ENCODE measurements around the gene TRAPPC14. TPM values are rescaled to one million over a fixed set of nuclear protein-coding genes. Genes with fewer than 3 reads are reported as not detected.
"Not testable (repeated sequence)": the region's sequence is repeated elsewhere in the genome, so short reads cannot be mapped to it uniquely, and the experiment has no call there.

Gene TRAPPC14
- total RNA-seq, 2 experiments from 2014 or later: 52.0 to 58.4 TPM

DNA sequence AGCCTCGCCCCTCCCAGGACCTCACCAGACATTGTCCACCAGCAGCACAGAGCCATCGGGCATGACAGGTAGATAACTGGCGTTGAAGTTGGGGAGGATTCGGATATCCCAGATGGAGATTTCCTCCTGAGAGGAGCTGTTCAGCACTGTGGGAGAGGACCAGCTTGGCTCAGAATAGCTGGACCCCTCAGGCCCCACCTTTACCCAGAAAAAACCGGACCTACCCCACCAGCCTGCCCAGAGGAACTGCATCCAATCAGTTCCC is 1.5 kb downstream of the TRAPPC14 start:
- Mint-ChIP-seq H3K4me3 (peak overlapping the region; percentile 83), H3K36me3 (peaks cover 20% of the 10 kb centered on the region), H3K27ac (peak overlapping the region; percentile 82), H3K27me3 (no peaks in the 10 kb centered on the region), H3K4me1 (peaks cover 40% of the 10 kb centered on the region), H3K9me3 (no peaks in the 10 kb centered on the region)
- DNase-seq (no peak), ATAC-seq (ENCODE audit: low read depth) (no peak)
- POLR2A ChIA-PET: interaction anchor here (1.0 to 4.4 kb wide), 7 partner anchors 8 to 272 kb away, joined by 3 to 48 read pairs (median 10); partner anchors contain the start of genes GAL3ST4, GPC2, LAMTOR4 and MEPCE

DNA sequence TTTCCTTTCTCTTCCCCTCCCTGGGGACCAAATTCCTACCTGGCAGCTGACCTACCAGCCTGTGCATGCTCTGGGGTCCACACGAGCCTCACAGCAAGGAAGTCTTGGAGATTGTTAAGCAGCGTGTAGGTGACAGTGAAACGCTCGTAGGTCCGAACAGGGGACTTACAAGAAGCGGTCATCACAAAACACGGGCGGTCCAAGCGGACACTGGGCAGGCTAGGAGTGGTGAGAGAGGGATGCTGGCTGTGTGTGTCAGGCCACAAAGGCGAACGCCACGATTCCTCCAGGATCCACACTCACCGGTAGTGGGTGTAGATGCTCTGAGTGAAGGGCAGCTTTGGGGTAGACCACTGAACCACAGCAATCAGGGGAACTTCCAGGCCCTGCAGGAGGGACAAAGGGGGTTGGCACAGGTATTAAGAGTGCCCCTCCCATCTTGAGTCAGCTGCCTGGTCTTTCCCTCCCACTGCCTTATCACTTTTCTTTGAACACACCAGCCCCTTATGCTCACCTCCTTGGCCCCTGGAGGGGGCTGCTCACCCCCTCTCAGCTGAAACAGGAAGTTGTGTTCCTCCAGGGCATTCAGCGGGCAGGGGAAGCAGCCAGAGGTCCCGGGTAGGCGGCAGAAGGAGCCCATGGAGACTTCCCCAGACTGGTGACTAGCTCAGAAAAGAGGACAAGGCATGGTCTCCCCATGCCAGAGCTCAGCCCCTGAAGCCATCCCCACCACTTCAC is 2.0 kb downstream of the TRAPPC14 start:
- Mint-ChIP-seq H3K27me3 (no peaks in the 10 kb centered on the region), H3K4me1 (peaks cover 42% of the 10 kb centered on the region), H3K36me3 (peaks cover 23% of the 10 kb centered on the region), H3K4me3 (peak overlapping the region; percentile 83), H3K27ac (peak overlapping the region; percentile 82), H3K9me3 (no peaks in the 10 kb centered on the region)
- ATAC-seq (ENCODE audit: low read depth): peak; percentile 26
- POLR2A ChIA-PET: interaction anchor here (1.0 to 4.4 kb wide), 7 partner anchors 7 to 272 kb away, joined by 3 to 48 read pairs (median 10); partner anchors contain the start of genes GAL3ST4, GPC2, LAMTOR4 and MEPCE
- no peak for DNase-seq

DNA sequence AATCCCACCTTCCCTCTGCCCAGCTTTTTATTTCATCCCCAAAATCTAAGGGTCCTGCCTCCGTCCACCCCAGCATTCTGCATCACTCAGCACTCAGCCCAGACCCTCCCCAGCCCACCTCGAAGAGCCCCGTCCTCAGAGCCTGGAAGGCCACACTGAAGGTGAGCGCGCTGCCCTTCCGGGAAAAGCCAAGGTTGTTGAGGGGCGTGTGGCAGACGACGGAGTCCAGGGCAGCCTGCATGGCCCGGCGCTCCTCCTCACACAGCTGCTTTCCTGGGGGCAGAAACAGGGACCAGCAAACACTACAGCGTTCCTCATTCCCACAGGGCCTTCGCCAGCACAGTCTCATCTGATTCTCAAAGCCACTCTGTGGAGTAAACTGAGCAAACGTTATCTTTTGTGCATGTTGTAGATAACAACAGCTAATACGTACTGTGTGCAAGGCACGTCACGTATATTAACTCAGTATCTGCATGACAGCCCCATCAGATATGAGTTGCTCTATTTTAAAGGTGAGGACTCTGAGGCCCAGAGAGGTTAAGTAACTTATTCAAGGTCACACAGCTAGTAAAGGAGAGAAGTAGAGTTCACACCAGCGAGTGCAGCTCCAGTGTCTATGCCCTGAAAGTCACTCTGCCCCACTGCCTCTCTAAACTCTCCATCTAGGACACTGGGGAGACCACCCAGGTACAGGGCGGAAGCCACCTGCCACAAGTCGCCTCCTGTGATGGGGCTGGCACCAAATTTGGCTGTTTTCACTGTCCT is 2.8 kb downstream of the TRAPPC14 start:
- Mint-ChIP-seq H3K9me3 (no peaks in the 10 kb centered on the region), H3K4me3 (no peak overlapping the region), H3K27me3 (no peaks in the 10 kb centered on the region), H3K36me3 (peaks cover 23% of the 10 kb centered on the region), H3K27ac (peak overlapping the region; percentile 30), H3K4me1 (peaks cover 44% of the 10 kb centered on the region)
- ATAC-seq (ENCODE audit: low read depth): no peak
- POLR2A ChIA-PET: interaction anchor here (1.0 to 3.8 kb wide), 4 partner anchors 10 to 24 kb away, joined by 3 to 22 read pairs (median 13); partner anchors contain the start of gene GAL3ST4
- DNase-seq: no peak

DNA sequence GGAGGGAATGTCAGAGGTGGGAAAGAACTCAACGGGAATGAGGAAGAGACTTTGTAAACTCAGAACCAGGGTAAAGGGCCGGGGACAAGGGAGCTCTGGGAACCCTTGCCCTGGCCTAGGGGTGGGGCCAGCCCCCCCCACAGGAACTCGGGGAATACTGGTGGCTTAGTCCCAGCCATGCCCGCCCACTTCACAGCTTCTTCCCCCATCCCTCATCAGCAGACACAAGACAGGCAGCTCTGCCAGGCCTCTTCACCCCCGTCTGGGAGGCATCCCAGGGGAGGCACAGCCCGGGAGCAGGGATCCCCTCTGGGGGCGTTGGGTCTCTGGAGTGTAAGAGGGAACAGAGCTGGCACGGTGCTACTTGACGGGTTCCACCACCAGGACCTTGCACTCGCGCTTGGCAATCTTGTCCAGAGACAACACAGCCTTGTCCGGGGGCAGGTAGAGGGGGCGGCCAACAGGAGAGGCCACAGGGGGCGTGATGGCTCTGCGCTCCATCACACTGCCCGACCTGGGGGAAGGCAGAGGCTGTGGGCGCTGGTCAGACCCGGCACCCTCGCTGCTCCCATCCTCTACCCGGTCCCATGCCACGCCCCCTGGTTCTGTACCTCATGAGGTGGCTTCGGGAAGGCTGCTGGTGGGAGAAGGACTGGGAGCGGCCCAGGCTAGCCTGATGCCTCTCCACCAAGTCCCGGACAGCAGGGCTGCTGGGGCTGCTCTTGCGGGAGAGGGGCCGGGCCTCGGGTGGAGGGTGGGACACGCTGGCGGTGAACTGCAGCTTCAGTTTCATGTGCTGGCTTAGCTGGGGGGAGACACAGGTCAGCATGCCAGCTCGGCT is 3.7 kb downstream of the TRAPPC14 start:
- Mint-ChIP-seq H3K27me3 (no peaks in the 10 kb centered on the region), H3K4me3 (no peak overlapping the region), H3K27ac (no peak overlapping the region), H3K36me3 (peaks cover 27% of the 10 kb centered on the region), H3K4me1 (peaks cover 52% of the 10 kb centered on the region), H3K9me3 (no peaks in the 10 kb centered on the region)
- POLR2A ChIA-PET: interaction anchor here (0.6 to 3.8 kb wide), 4 partner anchors 15 to 351 kb away, joined by 3 to 16 read pairs (median 5); no protein-coding TSS in a partner anchor
- ATAC-seq (ENCODE audit: low read depth) (no peak), DNase-seq (no peak)

DNA sequence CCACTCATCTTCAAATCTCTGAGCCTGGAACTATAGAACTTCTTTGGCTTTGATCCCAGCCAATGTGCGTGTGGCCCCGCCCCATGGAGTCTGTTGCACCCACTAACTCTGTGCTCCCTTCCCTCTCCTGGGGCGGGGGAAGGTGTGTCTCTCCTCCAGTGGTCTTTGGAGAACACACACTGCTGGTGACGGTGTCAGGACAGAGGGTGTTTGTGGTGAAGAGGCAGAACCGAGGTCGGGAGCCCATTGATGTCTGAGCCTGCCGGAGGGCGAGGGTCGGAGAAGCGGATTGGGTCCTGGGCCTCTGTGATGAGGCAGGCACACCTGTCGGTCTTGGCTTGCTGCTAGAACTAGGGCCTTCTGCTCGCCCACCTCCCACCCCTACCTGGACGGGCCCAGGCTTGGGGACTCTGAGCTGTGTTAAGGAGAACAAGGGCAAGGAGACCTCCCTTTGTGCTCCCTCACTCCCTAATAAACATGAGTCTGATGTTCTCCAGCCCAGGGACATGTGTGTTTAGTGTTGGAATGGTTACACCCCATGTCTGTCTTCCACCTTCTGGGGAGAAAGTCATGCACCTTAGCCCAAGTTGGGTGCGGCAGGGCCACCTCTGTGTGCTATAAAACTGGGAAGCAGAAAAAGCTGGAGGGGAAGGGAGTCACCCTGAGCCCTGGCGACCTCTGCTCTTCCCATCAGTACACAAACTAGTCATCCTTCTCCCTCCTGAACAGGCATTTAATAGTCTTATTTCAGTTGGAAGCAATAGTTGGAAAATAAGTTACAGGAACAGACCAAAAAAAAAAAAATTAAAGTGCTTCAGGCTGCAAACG is 4.6 kb downstream of the TRAPPC14 start:
- H3K9me3 Mint-ChIP-seq: no peaks in the 10 kb centered on the region
- no peaks in the 10 kb centered on the region for H3K27me3 Mint-ChIP-seq
- POLR2A ChIA-PET: interaction anchor here (0.7 to 3.8 kb wide), 4 partner anchors 11 to 26 kb away, joined by 3 to 16 read pairs (median 4); no protein-coding TSS in a partner anchor
- ATAC-seq (ENCODE audit: low read depth) (no peak), DNase-seq (no peak)
- H3K27ac Mint-ChIP-seq: peak overlapping the region; percentile 52
- no peak overlapping the region for H3K4me3 Mint-ChIP-seq
- peaks cover 46% of the 10 kb centered on the region for H3K4me1 Mint-ChIP-seq
- H3K36me3 Mint-ChIP-seq: peaks cover 27% of the 10 kb centered on the region

DNA sequence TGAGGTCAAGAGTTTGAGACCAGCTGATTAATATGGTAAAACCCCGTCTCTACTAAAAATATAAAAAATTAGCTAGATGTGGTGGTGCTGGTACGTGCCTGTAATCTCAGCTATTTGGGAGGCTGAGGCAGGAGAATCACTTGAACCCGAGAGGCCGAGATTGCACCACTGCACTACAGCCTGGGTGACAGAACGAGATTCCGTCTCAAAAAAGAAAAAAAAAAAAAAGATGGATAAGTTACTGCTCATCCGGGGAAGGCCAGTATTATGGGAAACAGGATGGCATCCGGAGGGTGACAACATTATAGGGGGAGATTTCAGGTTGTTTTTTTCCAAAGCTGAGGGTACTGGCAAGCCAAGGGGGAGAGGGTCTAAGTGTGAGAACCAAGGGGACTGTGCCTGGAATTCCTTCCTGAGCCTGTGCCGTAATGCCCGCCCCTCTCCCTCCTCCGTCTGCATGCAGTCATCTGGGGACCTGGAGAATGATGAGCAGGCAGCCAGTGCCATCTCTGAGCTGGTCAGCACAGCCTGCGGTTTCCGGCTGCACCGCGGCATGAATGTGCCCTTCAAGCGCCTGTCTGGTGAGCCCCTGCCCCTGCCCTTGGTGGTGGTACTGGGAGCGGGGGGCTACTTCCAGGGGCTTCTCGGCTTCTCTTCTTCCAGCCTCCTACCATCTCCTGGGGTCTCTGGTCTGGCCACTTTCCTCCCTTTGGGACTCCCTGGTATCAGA is 5.4 kb downstream of the TRAPPC14 start:
- peaks cover 31% of the 10 kb centered on the region for H3K36me3 Mint-ChIP-seq
- no peaks in the 10 kb centered on the region for H3K9me3 Mint-ChIP-seq
- no peaks in the 10 kb centered on the region for H3K27me3 Mint-ChIP-seq
- no peak for ATAC-seq (ENCODE audit: low read depth)
- H3K4me3 Mint-ChIP-seq: no peak overlapping the region
- POLR2A ChIA-PET: interaction anchor here (1.2 to 1.7 kb wide), 2 partner anchors 11 to 13 kb away, joined by 3 to 6 read pairs; no protein-coding TSS in a partner anchor
- H3K4me1 Mint-ChIP-seq: peaks cover 49% of the 10 kb centered on the region
- DNase-seq: no peak
- peak overlapping the region; percentile 52 for H3K27ac Mint-ChIP-seq

DNA sequence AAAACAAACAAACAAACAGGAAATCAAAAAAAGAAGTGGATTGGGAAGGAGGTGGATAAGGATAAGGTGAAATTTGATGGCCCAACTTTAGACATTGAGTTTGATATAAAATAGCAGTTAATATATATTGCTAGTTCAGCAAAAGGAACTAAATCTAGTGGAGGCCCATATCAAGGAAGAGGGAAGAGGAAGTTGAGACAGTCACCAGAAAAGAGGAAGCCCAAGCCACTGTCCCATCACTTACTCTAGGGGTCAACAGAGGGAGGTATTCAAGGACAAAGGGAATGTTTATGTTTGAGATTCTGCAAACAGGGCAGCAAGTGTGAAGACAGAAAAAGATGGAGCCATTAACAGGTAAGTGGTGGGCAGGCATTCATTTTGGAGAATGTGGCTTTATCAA is 6.1 kb downstream of the TRAPPC14 start:
- Mint-ChIP-seq H3K9me3 (no peaks in the 10 kb centered on the region), H3K27ac (peak overlapping the region; percentile 8), H3K36me3 (peaks cover 28% of the 10 kb centered on the region), H3K27me3 (no peaks in the 10 kb centered on the region), H3K4me3 (peak overlapping the region; percentile 17), H3K4me1 (peaks cover 47% of the 10 kb centered on the region)
- POLR2A ChIA-PET: interaction anchor here (0.6 to 1.5 kb wide), 3 partner anchors 15 to 190 kb away, joined by 3 read pairs; no protein-coding TSS in a partner anchor
- DNase-seq (no peak), ATAC-seq (ENCODE audit: low read depth) (no peak)

DNA sequence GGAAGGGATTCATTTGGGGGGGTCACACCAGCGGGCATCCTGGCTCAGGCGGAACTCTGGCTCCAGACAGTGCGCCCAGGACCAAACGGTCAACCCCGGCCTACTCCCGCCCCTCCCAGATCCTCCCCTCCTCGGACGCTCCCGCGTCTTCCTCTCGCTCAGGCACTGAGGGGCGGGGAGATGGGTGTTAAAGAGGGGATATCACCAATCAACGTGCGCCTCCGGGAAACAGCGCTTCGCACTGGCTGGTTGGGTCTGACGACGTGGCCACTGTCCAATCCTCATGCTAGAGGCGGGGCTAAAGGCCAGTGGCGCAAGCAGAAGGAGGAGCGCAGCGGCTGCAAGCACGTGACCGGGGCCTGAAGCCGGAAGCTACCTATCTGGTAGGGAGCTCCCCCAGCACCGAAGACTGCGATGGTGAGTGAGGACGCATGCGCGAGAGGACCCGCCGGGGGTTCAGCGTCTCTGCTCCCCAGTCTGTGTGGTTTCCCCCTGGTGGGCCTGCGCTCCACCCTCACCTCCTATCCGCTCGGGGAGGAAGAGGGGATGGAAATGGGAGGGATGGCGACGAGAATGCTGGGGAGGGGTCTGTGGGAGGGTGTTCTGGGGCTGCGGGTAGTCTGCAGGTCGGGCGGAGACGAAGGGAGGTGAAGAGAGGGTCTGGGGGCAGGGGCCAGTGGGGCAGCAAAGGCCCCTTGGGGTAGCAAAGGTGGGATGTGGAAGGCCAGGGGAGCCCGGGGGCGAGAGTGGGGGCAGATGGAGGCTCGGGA is 9.8 kb downstream of the TRAPPC14 start, which contains the start of gene LAMTOR4:
TSS of gene LAMTOR4 (plus strand) at position 360 of the 770 bp plus-strand sequence. CDS start at position 415, 55 bp downstream.
- peaks cover 31% of the 10 kb centered on the region for H3K4me1 Mint-ChIP-seq
- no peaks in the 10 kb centered on the region for H3K9me3 Mint-ChIP-seq
- ATAC-seq (ENCODE audit: low read depth) (peak; percentile 97), DNase-seq (peak; percentile 93)
- peak within 1 kb of the TSS; percentile 100 for H3K4me3 Mint-ChIP-seq
- no peaks in the 10 kb centered on the region for H3K27me3 Mint-ChIP-seq
- peak within 1 kb of the TSS; percentile 99 for H3K27ac Mint-ChIP-seq
- H3K36me3 Mint-ChIP-seq: peaks cover 21% of the 10 kb centered on the region
- POLR2A ChIA-PET: interaction anchor here (0.6 to 3.2 kb wide), 23 partner anchors 9 to 649 kb away, joined by 3 to 48 read pairs (median 4); partner anchors contain the start of genes AP4M1, GAL3ST4, GPC2 and MBLAC1

DNA sequence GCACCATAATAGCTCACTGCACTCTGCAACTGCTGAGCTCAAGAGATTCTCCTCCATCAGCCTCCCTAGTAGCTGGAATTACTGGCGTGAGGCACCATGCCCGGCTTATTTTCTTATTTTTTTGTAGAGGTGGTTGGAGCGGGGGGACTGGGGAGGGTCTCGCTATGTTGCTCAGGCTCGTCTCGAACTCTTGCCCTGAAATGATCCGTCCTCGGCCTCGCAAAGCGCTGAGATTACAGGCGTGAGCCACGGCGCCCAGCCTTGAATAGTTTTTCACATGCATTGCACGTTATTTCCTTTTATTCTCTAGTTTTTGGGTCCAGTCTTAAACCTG is 10.3 kb downstream of the TRAPPC14 start:
- H3K27ac Mint-ChIP-seq: peak overlapping the region; percentile 99
- POLR2A ChIA-PET: interaction anchor here (0.6 to 3.2 kb wide), 25 partner anchors 9 to 649 kb away, joined by 3 to 48 read pairs (median 4); partner anchors contain the start of genes AP4M1, GAL3ST4, GPC2 and MBLAC1
- peaks cover 27% of the 10 kb centered on the region for H3K4me1 Mint-ChIP-seq
- no peak for DNase-seq
- H3K4me3 Mint-ChIP-seq: peak overlapping the region; percentile 100
- no peaks in the 10 kb centered on the region for H3K9me3 Mint-ChIP-seq
- no peaks in the 10 kb centered on the region for H3K27me3 Mint-ChIP-seq
- H3K36me3 Mint-ChIP-seq: peaks cover 17% of the 10 kb centered on the region
- ATAC-seq (ENCODE audit: low read depth): no peak

DNA sequence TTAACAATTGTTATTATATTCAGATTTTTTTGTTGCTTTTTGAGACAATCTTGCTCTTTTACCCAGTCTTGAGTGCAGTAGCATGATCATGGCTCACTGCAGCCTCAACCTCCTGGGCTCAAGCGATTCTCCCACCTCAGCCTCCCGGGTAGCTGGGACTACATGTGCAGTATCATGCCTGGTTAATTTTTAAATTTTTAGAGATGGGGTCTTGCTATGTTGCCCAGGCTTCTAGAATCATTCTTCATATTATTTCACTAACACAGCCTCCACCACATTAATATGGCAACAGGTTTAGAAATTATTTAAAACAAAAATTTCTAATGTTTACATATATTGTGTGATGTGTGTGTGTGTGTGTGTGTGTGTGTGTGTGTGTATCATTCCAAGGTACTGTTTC is 11.2 kb downstream of the TRAPPC14 start:
- H3K4me3 Mint-ChIP-seq: no peak overlapping the region
- H3K4me1 Mint-ChIP-seq: peaks cover 23% of the 10 kb centered on the region
- H3K9me3 Mint-ChIP-seq: no peaks in the 10 kb centered on the region
- POLR2A ChIA-PET: interaction anchor here (0.6 to 2.4 kb wide), 7 partner anchors 9 to 589 kb away, joined by 3 to 11 read pairs (median 4); partner anchors contain the start of genes GAL3ST4, GPC2, MEPCE and STAG3
- ATAC-seq (ENCODE audit: low read depth) (no peak), DNase-seq (no peak)
- H3K36me3 Mint-ChIP-seq: peaks cover 12% of the 10 kb centered on the region
- H3K27ac Mint-ChIP-seq: no peak overlapping the region
- no peaks in the 10 kb centered on the region for H3K27me3 Mint-ChIP-seq

DNA sequence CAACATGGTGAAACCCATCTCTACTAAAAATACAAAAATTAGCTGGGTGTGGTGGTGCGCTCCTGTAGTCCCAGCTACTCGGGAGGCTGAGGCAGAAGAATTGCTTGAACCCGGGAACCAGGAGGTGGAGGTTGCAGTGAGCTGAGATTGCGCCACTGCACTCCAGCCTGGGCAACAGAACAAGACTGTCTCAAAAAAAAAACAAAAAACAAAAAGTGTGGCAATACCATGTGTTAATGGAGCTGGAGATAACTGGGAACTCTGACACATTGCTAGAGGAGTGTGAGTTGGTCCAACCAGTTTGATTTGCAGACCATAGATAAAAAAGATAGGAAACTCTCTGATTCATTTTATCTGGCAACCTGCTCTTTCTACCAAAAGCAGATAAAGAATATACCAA is 12.2 kb downstream of the TRAPPC14 start:
- H3K36me3 Mint-ChIP-seq; DNase-seq; H3K9me3 Mint-ChIP-seq; H3K4me3 Mint-ChIP-seq; H3K27ac Mint-ChIP-seq; H3K27me3 Mint-ChIP-seq; ATAC-seq (ENCODE audit: low read depth): not testable (repeated sequence)
- POLR2A ChIA-PET: interaction anchor here (0.5 to 1.6 kb wide), 4 partner anchors 18 to 322 kb away, joined by 3 to 4 read pairs (median 4); partner anchors contain the start of genes GAL3ST4 and MEPCE
- H3K4me1 Mint-ChIP-seq: peaks cover 20% of the 10 kb centered on the region

All from activated naive CD8-positive, alpha-beta T cell treated with anti-CD3 and anti-CD28 coated beads, Interleukin-2, amount 10 ng/mL, durations not matched to agents 7 days and 5 days (primary cell).